Ascending aorta (tissue), 2 donors: ENCODE results near the gene PLAC9. TPM values are rescaled to one million over a fixed set of nuclear protein-coding genes. Genes with fewer than 3 reads are reported as not detected.

Source experiments
- DNase-seq, 2 donors: peaks; one replicate each; pipeline ENCODE4 v3.0.0-alpha.2; 2019; ENCODE audit warnings: low spot score in 2 of 2
- H3K27ac ChIP-seq, 2 donors: fragments of 200-600 bp; sonication (generic); one replicate each; pipeline ENCODE4 v1.5.1; 2016 to 2017; ENCODE audit warnings: mild to moderate bottlenecking in 1 of 2
- H3K27me3 ChIP-seq: fragments of 200-600 bp; sonication (generic); one replicate; pipeline ENCODE4 v1.5.1; 2017
- H3K36me3 ChIP-seq, 2 donors: fragments of 200-600 bp; sonication (generic); one replicate each; pipeline ENCODE4 v1.5.1; 2016
- H3K4me1 ChIP-seq, 2 donors: fragments of 200-600 bp; sonication (generic); one replicate each; pipeline ENCODE4 v1.5.1; 2016 to 2017; ENCODE audit warnings: mild to moderate bottlenecking in 1 of 2
- H3K4me3 ChIP-seq, 2 donors: fragments of 200-600 bp; sonication (generic); one replicate each; pipeline ENCODE4 v1.5.1; 2016 to 2017; ENCODE audit warnings: mild to moderate bottlenecking in 1 of 2
- H3K9me3 ChIP-seq, 2 donors: fragments of 200-600 bp; sonication (generic); one replicate each; pipeline ENCODE4 v1.5.1; 2016
- CTCF ChIP-seq, 3 experiments: fragments of 200-600 bp in 2 of 3; fragments of 450-650 bp in 1 of 3; sonication (generic) in 2 of 3; IDR thresholded peaks; one replicate each; pipeline ENCODE4 v1.5.1; 2016 to 2019; ENCODE audit warnings: antibody characterized with exemption in 3 of 3, mild to moderate bottlenecking in 1 of 3, moderate library complexity in 1 of 3
- intact Hi-C: fragments of 100-400 bp; cut with DNase I; formaldehyde crosslinking; loops from one replicate; pipeline ENCODE4 v1.15.1; 2023
- total RNA-seq: library from RNA; depleted of rRNA; stranded (reverse); fragments of >200 nt; gene quantifications from one replicate; pipeline ENCODE4 v1.1.0, GENCODE V29; 2016

PLAC9 gene
- total RNA-seq, 1 donor from 2014 or later, result 221 TPM

- H3K4me3 ChIP-seq, result no peak overlapping the region
- H3K27me3 ChIP-seq, result no peaks in the 10 kb centered on the region
- TF ChIP-seq CTCF (IDR thresholded peaks at IDR 0.05), result no peak
- peak overlapping the region in 1 of 2 donors; percentile 45 for H3K27ac ChIP-seq
- intact Hi-C loops, result loop anchor here (10.0 kb wide), 2 partner anchors 643 to 773 kb away; no protein-coding TSS in a partner anchor
- no peak for DNase-seq
- H3K9me3 ChIP-seq, result peaks cover 0 to 14% of the 10 kb centered on the region in 2 donors
- H3K36me3 ChIP-seq, result peaks cover 21 to 38% of the 10 kb centered on the region in 2 donors
- peaks cover 5 to 16% of the 10 kb centered on the region in 2 donors for H3K4me1 ChIP-seq
These were observed 15.8 kb downstream of the PLAC9 start for GRCh38 chr10:80148166-80148805.

- Histone ChIP-seq H3K27me3 (no peaks in the 10 kb centered on the region), H3K4me3 (no peak overlapping the region), H3K4me1 (peaks cover 3 to 17% of the 10 kb centered on the region in 2 donors), H3K27ac (no peak overlapping the region), H3K36me3 (peaks cover 22 to 44% of the 10 kb centered on the region in 2 donors), H3K9me3 (peaks cover 0 to 14% of the 10 kb centered on the region in 2 donors)
- intact Hi-C loops, result loop anchor here (10.0 kb wide), 2 partner anchors 644 to 774 kb away; no protein-coding TSS in a partner anchor
- DNase-seq, result no peak
- TF ChIP-seq CTCF (IDR thresholded peaks at IDR 0.05), result no peak
These were observed 16.6 kb downstream of the PLAC9 start for GRCh38 chr10:80149123-80149522.

- Histone ChIP-seq H3K4me1 (peaks cover 7 to 15% of the 10 kb centered on the region in 2 donors), H3K27ac (no peak overlapping the region), H3K27me3 (no peaks in the 10 kb centered on the region), H3K36me3 (peaks cover 22 to 44% of the 10 kb centered on the region in 2 donors), H3K9me3 (peaks cover 0 to 14% of the 10 kb centered on the region in 2 donors), H3K4me3 (no peak overlapping the region)
- no peak for DNase-seq
- intact Hi-C loops, result no loop called here
- TF ChIP-seq CTCF (IDR thresholded peaks at IDR 0.05), result no peak
These were observed 17.6 kb downstream of the PLAC9 start for GRCh38 chr10:80150172-80150571.

GRCh38 chr10:80152820-80153219, 20.3 kb downstream of the PLAC9 start:
- Histone ChIP-seq H3K4me3 (no peak overlapping the region), H3K27me3 (no peaks in the 10 kb centered on the region), H3K36me3 (peaks cover 41 to 69% of the 10 kb centered on the region in 2 donors), H3K4me1 (peaks cover 25 to 38% of the 10 kb centered on the region in 2 donors), H3K27ac (peak overlapping the region; percentile 10 to 92), H3K9me3 (peaks cover 0 to 14% of the 10 kb centered on the region in 2 donors)
- intact Hi-C loops, result no loop called here
- DNase-seq, result no peak
- no peak for TF ChIP-seq CTCF (IDR thresholded peaks at IDR 0.05)

GRCh38 chr10:80153460-80153859, 20.9 kb downstream of the PLAC9 start:
- Histone ChIP-seq H3K27ac (peak overlapping the region; percentile 92 to 94), H3K36me3 (peaks cover 46 to 71% of the 10 kb centered on the region in 2 donors), H3K4me3 (no peak overlapping the region), H3K9me3 (peaks cover 0 to 14% of the 10 kb centered on the region in 2 donors), H3K27me3 (no peaks in the 10 kb centered on the region), H3K4me1 (peaks cover 31 to 44% of the 10 kb centered on the region in 2 donors)
- intact Hi-C loops, result no loop called here
- DNase-seq, result no peak
- no peak for TF ChIP-seq CTCF (IDR thresholded peaks at IDR 0.05)
